ENCODE results near the gene WDR18.

Gene WDR18

DNA sequence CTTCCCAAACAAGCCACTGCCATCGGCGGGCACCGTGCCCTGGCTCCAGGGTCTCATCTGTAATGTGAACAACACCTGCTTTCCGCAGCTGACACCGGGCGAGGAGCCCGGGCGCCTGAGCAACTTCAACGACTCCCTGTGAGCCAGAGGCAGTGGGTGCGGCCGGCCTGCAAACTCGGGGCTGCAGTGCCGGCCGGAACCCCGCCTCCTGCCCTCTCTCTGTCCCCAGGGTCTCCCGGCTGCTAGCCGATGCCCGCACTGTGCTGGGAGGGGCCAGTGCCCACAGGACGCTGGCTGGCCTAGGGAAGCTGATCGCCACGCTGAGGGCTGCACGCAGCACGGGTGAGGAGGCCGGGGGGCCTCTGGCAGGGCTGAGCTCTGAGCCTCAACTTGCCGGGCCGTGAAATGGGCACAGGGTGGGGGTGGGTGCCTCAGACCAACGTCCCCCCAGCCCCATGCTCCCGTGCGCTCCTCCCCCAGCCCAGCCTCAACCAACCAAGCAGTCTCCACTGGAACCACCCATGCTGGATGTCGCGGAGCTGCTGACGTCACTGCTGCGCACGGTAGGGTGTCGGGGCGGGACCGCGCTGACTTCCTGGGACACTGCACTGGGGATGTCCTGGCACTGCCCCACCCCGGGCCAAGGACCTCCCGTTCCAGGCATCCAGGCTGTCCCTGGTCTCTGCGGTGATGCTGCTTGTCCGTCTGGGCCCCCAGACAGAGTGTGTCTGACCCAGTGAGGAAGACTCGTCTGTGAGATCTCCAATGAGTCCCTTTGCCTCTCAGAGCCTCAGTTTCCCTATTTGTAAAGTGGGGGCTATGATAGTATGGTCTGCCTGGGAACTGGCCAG lies 57.9 kb downstream of the WDR18 start:
- no peak for DNase-seq (ENCODE audit: low read depth, low spot score)

DNA sequence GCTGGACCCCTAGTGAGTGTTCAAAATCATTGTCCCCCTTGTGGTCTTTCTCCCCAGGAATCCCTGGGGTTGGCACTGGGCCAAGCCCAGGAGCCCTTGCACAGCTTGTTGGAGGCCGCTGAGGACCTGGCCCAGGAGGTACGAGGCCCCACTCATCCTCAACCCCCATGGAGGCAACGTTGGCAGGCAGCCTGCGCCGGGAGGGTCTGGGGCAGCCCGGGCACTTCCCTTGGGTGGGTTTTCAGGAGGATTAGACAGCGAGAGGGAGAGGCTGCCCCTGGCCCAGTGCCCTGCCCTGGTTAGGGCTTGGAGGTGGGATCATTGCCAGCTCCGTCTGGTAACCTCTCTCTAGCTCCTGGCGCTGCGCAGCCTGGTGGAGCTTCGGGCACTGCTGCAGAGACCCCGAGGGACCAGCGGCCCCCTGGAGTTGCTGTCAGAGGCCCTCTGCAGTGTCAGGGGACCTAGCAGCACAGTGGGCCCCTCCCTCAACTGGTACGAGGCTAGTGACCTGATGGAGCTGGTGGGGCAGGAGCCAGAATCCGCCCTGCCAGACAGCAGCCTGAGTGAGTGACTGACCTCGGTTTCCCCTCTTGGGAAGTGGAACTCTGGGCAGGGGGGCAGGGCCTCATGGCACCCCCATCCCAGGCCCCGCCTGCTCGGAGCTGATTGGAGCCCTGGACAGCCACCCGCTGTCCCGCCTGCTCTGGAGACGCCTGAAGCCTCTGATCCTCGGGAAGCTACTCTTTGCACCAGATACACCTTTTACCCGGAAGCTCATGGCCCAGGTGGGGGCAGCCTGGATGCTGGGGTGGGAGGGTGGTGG lies 58.8 kb downstream of the WDR18 start:
- DNase-seq (ENCODE audit: low read depth, low spot score): no peak

Measured in smooth muscle cell of the brain vasculature (primary cell).